ENCODE data around the gene WAPL. TPM values are rescaled to one million over a fixed set of nuclear protein-coding genes. Genes with fewer than 3 reads are reported as not detected.

WAPL gene
- total RNA-seq, 3 donors from 2014 or later: 38.7 to 42.9 (median 42.4) TPM

GRCh38 chr10:86480571-86480970, 41.0 kb downstream of the WAPL start:
- peaks cover 4% of the 10 kb centered on the region for H3K4me1 Mint-ChIP-seq (ENCODE audit: low read depth)
- peaks cover 11% of the 10 kb centered on the region for H3K36me3 Mint-ChIP-seq (ENCODE audit: insufficient read depth)
- no peak overlapping the region for H3K4me3 Mint-ChIP-seq
- no peak for ATAC-seq
- H3K27me3 Mint-ChIP-seq (ENCODE audit: low read depth): no peaks in the 10 kb centered on the region
- DNase-seq: no peak
- no peaks in the 10 kb centered on the region for H3K9me3 Mint-ChIP-seq

GRCh38 chr10:86472061-86472460, 49.5 kb downstream of the WAPL start:
- ATAC-seq (no peak), DNase-seq (no peak)
- Mint-ChIP-seq H3K27me3 (ENCODE audit: low read depth) (no peaks in the 10 kb centered on the region), H3K36me3 (ENCODE audit: insufficient read depth) (peaks cover 25% of the 10 kb centered on the region), H3K4me1 (ENCODE audit: low read depth) (peaks cover 8% of the 10 kb centered on the region), H3K9me3 (no peaks in the 10 kb centered on the region), H3K4me3 (no peak overlapping the region)

- no peaks in the 10 kb centered on the region for H3K27me3 Mint-ChIP-seq (ENCODE audit: low read depth)
- H3K4me3 Mint-ChIP-seq: no peak overlapping the region
- DNase-seq (no peak), ATAC-seq (no peak)
- no peaks in the 10 kb centered on the region for H3K9me3 Mint-ChIP-seq
- H3K4me1 Mint-ChIP-seq (ENCODE audit: low read depth): no peaks in the 10 kb centered on the region
- H3K36me3 Mint-ChIP-seq (ENCODE audit: insufficient read depth): peaks cover 38% of the 10 kb centered on the region
Observed at GRCh38 chr10:86461963-86462804, 59.4 kb downstream of the WAPL start.

- ATAC-seq (no peak), DNase-seq (no peak)
- Mint-ChIP-seq H3K9me3 (no peaks in the 10 kb centered on the region), H3K4me1 (ENCODE audit: low read depth) (peaks cover 29% of the 10 kb centered on the region), H3K27me3 (ENCODE audit: low read depth) (no peaks in the 10 kb centered on the region), H3K4me3 (no peak overlapping the region), H3K36me3 (ENCODE audit: insufficient read depth) (peaks cover 51% of the 10 kb centered on the region)
Observed at GRCh38 chr10:86451604-86451960, 70.0 kb downstream of the WAPL start.

- Mint-ChIP-seq H3K4me3 (no peak overlapping the region), H3K9me3 (no peaks in the 10 kb centered on the region), H3K27me3 (ENCODE audit: low read depth) (no peaks in the 10 kb centered on the region), H3K4me1 (ENCODE audit: low read depth) (peaks cover 34% of the 10 kb centered on the region), H3K36me3 (ENCODE audit: insufficient read depth) (peaks cover 52% of the 10 kb centered on the region)
- DNase-seq: no peak
- no peak for ATAC-seq
Observed at GRCh38 chr10:86450806-86451603, 70.6 kb downstream of the WAPL start.

GRCh38 chr10:86449926-86450558, 71.5 kb downstream of the WAPL start:
- Mint-ChIP-seq H3K36me3 (ENCODE audit: insufficient read depth) (peaks cover 49% of the 10 kb centered on the region), H3K9me3 (no peaks in the 10 kb centered on the region), H3K4me1 (ENCODE audit: low read depth) (peaks cover 34% of the 10 kb centered on the region), H3K27me3 (ENCODE audit: low read depth) (no peaks in the 10 kb centered on the region), H3K4me3 (no peak overlapping the region)
- no peak for ATAC-seq
- DNase-seq: no peak

DNA sequence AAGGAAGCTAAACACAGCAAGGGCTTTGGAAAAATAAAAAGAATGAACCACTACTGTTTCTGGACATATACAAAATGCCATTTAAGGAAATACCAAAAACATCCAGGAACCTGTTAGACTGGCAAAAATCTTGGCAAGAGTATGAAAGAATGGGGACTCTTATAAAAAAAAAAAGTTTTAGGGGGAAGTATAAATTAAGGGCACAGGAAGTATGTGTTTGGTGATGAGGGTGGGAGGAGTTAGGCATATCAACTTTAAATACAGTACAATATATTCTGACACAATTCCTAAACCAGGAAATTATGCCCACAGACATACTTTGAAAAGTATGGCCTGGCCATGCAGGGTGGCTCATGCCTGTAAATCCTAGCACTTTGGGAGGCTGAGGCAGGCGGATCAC, 74.2 kb downstream of the WAPL start:
- Mint-ChIP-seq H3K36me3 (ENCODE audit: insufficient read depth) (peaks cover 56% of the 10 kb centered on the region), H3K9me3 (no peaks in the 10 kb centered on the region), H3K4me3 (no peak overlapping the region), H3K27me3 (ENCODE audit: low read depth) (no peaks in the 10 kb centered on the region), H3K4me1 (ENCODE audit: low read depth) (peaks cover 34% of the 10 kb centered on the region)
- no peak for ATAC-seq
- DNase-seq: no peak

DNA sequence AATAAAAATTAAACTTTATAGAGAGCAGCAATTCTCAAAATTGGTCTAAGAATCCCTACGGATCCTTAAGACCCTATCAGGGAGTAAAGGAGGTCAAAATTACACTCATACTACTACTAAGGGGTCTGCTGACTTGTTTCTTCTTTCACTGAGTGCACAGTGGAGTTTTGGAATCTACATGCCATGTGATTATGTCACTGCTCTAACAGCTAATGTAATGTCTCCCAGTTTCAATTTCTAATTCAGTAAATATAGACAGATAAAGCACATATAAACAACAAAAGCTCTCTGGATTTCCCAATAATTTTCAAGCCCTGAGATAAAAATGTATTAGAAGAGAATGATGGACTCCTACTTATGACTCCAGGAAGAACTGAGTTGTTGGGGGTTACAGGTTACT, 74.6 kb downstream of the WAPL start:
- DNase-seq (no peak), ATAC-seq (no peak)
- H3K9me3 Mint-ChIP-seq: no peaks in the 10 kb centered on the region
- peaks cover 56% of the 10 kb centered on the region for H3K36me3 Mint-ChIP-seq (ENCODE audit: insufficient read depth)
- H3K4me1 Mint-ChIP-seq (ENCODE audit: low read depth): peaks cover 34% of the 10 kb centered on the region
- no peak overlapping the region for H3K4me3 Mint-ChIP-seq
- no peaks in the 10 kb centered on the region for H3K27me3 Mint-ChIP-seq (ENCODE audit: low read depth)

- DNase-seq: no peak
- Mint-ChIP-seq H3K4me3 (no peak overlapping the region), H3K36me3 (ENCODE audit: insufficient read depth) (peaks cover 55% of the 10 kb centered on the region), H3K4me1 (ENCODE audit: low read depth) (peaks cover 33% of the 10 kb centered on the region), H3K9me3 (no peaks in the 10 kb centered on the region), H3K27me3 (ENCODE audit: low read depth) (no peaks in the 10 kb centered on the region)
- ATAC-seq: no peak
Observed at GRCh38 chr10:86446440-86446839, 75.2 kb downstream of the WAPL start.

- Mint-ChIP-seq H3K4me3 (no peak overlapping the region), H3K36me3 (ENCODE audit: insufficient read depth) (peaks cover 50% of the 10 kb centered on the region), H3K4me1 (ENCODE audit: low read depth) (peaks cover 35% of the 10 kb centered on the region), H3K9me3 (no peaks in the 10 kb centered on the region), H3K27me3 (ENCODE audit: low read depth) (no peaks in the 10 kb centered on the region)
- DNase-seq (no peak), ATAC-seq (no peak)
Observed at GRCh38 chr10:86443936-86444335, 77.7 kb downstream of the WAPL start.

GRCh38 chr10:86443069-86443468, 78.5 kb downstream of the WAPL start:
- ATAC-seq (no peak), DNase-seq (no peak)
- Mint-ChIP-seq H3K4me3 (no peak overlapping the region), H3K27me3 (ENCODE audit: low read depth) (no peaks in the 10 kb centered on the region), H3K36me3 (ENCODE audit: insufficient read depth) (peaks cover 49% of the 10 kb centered on the region), H3K4me1 (ENCODE audit: low read depth) (peaks cover 32% of the 10 kb centered on the region), H3K9me3 (no peaks in the 10 kb centered on the region)

- no peak overlapping the region for H3K4me3 Mint-ChIP-seq
- ATAC-seq (no peak), DNase-seq (no peak)
- H3K27me3 Mint-ChIP-seq (ENCODE audit: low read depth): no peaks in the 10 kb centered on the region
- H3K9me3 Mint-ChIP-seq: no peaks in the 10 kb centered on the region
- H3K4me1 Mint-ChIP-seq (ENCODE audit: low read depth): peaks cover 20% of the 10 kb centered on the region
- peaks cover 47% of the 10 kb centered on the region for H3K36me3 Mint-ChIP-seq (ENCODE audit: insufficient read depth)
Observed at GRCh38 chr10:86440874-86441843, 80.4 kb downstream of the WAPL start.

- DNase-seq (no peak), ATAC-seq (no peak)
- H3K9me3 Mint-ChIP-seq: no peaks in the 10 kb centered on the region
- H3K36me3 Mint-ChIP-seq (ENCODE audit: insufficient read depth): peaks cover 43% of the 10 kb centered on the region
- H3K4me3 Mint-ChIP-seq: no peak overlapping the region
- H3K27me3 Mint-ChIP-seq (ENCODE audit: low read depth): no peaks in the 10 kb centered on the region
- H3K4me1 Mint-ChIP-seq (ENCODE audit: low read depth): peaks cover 19% of the 10 kb centered on the region
Observed at GRCh38 chr10:86439544-86439943, 82.0 kb downstream of the WAPL start.
